Retinal pigment epithelial cell (primary cell): Measurements from ENCODE around the gene DXO.
"Not testable (repeated sequence)": the region's sequence is repeated elsewhere in the genome, so short reads cannot be mapped to it uniquely, and the experiment has no call there.

ENCODE experiments used
- DNase-seq: peaks from one replicate; pipeline ENCODE4 v3.0.0-alpha.2; 2010; ENCODE audit warnings: low read depth
- H3K4me3 ChIP-seq: 2 replicates; pipeline ENCODE4 v1.5.1; 2011; ENCODE audit warnings: mild to moderate bottlenecking, low read length, control low read depth, moderate library complexity
- TF ChIP-seq, protein P1 (sequence below): conservative IDR thresholded peaks from 2 replicates; pipeline ENCODE4 v1.5.1; 2011; ENCODE audit warnings: low read depth, low read length, control low read depth, inconsistent platforms

Gene DXO

DNA sequence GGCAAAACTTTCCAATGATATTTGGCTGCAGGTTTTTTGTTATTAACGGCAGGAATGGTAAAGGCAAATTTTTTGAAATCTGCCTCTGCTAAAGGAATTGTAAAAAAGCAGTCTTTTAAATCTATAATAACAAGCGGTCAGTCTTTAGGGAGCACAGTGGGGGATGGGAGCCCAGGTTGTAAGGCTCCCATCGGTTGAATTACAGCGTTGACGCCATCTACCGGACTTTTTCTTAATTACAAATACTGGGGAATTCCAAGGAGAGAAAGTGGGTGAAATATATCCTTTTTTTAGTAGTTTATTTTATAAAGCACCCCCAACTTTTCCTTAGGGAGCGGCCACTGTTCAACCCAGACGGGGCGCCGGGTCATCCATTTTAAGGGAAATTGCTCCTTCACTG is 17.4 kb upstream of the DXO start:
- not testable (repeated sequence) for H3K4me3 ChIP-seq, DNase-seq

DNA sequence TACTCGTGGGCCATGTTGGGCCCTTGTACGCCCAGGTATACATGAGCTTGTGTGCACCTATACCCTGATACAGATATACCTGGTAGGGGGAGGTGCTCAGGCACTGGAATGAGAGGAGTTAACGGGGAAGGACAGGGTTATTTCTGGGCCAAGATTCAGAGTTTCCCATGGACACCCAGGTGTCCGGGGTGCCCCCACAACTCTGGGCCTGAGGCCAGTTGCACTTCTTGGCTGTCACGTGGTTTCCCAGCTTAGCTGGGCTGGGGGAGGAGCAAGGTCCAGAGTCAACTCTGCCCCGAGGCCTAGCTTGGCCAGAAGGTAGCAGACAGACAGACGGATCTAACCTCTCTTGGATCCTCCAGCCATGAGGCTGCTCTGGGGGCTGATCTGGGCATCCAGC is 9.8 kb upstream of the DXO start, which contains the start of gene C4A:
Gene C4A (plus strand): TSS at position 314 of the 400 bp plus-strand sequence. CDS start 51 bp downstream, at position 365.
- H3K4me3 ChIP-seq, DNase-seq: not testable (repeated sequence)

DNA sequence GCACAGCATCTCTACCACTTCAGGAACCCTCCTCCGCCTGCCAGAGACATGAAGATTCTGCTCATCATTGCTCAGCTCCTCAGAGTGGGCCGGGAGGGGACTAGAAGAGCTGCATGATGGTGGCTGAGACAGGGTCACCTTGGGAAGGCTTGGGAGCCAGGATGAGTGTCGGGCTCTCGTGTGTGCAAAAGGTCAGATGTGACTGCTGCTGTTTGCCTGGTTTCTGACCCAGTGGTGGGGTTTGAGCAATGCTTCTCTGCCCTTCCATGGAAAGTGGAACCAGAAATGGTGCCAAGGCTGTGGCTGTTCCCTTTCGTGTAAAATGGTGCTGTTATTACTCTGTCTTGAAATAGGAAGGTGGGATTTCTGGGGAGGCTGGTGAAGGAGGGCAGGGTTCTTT is 9.1 kb upstream of the DXO start:
- not testable (repeated sequence) for H3K4me3 ChIP-seq, DNase-seq

DNA sequence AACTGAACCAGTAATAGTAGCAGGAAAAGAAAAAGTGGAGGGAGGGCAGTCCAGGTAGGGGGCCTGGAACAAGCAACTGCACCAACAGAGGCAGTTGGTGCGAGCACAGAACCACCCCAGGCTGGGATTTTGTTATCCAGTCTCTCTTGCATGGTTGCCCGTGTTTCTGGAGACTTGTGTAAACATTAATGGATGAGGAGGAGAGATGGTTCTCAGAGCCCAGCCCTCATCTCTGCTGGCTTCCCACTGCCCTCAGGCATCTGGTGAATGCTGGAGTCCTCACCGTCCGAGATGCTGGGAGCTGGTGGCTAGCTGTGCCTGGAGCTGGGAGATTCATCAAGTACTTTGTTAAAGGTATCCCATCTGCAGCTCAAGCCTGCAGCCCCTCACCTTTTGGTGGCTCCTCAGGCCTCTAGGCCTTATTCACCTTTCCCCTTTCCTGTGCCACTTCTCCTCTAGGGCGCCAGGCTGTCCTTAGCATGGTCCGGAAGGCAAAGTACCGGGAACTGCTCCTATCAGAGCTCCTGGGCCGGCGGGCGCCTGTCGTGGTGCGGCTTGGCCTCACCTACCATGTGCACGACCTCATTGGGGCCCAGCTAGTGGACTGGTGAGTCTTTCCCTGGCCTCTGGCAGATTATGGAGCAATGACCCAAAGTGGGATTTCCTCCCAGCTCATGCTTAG is 8.4 kb upstream of the DXO start:
- not testable (repeated sequence) for DNase-seq, H3K4me3 ChIP-seq

DNA sequence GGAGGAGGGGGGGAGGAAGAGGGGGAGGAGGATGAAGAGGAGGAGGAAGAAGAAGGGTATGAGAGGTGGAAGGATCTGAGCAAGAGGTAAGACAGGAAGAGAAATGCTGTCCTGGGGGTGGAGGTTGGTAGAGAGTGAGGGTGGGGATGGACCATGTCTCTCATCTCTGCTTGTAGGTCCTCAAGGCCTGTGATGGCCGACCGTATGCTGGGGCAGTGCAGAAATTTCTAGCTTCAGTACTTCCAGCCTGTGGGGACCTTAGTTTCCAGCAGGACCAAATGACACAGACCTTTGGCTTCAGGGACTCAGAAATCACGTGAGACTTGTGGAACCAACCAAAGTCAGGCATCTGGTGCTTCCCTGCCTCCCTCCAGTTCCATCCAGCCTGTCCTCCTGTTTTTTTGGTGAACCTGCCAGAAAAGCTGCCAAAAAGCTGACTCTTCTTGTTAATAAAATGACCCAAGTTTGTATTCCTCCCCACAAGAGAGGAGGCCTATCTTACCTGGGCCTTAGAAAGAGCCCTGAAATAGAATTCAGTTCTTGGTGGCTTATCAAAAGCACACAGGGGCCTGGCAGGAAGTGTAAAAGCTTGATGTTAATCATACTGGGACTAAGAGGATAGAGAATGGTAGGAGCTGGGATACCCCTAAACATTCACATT is 7.4 kb upstream of the DXO start:
- no peak for DNase-seq
- TF ChIP-seq, protein P1, sequence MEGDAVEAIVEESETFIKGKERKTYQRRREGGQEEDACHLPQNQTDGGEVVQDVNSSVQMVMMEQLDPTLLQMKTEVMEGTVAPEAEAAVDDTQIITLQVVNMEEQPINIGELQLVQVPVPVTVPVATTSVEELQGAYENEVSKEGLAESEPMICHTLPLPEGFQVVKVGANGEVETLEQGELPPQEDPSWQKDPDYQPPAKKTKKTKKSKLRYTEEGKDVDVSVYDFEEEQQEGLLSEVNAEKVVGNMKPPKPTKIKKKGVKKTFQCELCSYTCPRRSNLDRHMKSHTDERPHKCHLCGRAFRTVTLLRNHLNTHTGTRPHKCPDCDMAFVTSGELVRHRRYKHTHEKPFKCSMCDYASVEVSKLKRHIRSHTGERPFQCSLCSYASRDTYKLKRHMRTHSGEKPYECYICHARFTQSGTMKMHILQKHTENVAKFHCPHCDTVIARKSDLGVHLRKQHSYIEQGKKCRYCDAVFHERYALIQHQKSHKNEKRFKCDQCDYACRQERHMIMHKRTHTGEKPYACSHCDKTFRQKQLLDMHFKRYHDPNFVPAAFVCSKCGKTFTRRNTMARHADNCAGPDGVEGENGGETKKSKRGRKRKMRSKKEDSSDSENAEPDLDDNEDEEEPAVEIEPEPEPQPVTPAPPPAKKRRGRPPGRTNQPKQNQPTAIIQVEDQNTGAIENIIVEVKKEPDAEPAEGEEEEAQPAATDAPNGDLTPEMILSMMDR: no peak

DNA sequence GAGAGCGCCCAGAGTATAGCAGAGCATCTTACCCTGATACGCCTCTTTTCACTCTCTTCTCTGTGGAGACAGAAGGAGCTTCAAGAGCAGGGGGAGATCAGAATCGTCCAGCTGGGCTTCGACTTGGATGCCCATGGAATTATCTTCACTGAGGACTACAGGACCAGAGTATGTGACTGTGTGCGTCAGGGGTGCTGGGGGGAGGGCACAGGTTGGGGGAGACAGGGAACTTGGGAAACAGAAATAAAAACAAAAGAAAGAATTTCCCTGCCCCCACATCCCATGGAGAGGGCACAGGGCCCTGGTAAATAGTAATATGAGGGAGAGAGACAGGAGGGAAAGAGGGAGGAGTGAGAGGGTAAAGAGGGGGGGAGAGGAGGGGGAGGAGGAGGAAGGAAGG is 6.9 kb upstream of the DXO start:
- no peak overlapping the region for H3K4me3 ChIP-seq
- no peak for DNase-seq
- TF ChIP-seq, protein P1: no peak

More for the DNA sequence above, 7.4 kb upstream of the DXO start:
- no peak overlapping the region for H3K4me3 ChIP-seq

DNA sequence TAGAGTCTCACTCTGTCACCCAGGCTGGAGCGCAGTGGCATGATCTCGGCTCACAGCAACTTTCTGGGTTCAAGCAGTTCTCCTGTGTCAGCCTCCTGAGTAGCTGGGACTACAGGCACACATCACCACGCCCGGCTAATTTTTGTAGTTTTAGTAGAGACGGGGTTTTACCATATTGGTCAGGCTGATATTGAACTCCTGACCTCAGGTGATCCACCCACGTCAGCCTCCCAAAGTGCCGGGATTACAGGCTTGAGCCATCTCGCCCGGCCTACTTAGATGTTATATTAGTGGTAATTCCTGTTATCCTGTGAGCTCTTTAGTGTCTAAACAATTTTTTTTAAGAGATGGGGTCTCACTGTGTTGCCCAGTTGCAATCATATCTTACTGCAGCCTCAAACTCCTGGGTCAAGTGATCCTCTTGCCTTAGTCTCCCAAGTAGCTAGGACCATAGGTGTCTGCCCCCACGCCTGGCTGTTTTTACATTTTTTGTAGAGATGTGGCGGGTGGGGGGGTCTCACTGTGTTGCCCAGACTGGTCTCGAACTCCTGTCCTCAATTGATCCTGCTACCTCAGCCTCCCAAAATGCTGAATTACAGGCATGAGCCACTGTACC is 6.0 kb upstream of the DXO start:
- TF ChIP-seq, protein P1: no peak
- H3K4me3 ChIP-seq: no peak overlapping the region
- DNase-seq: no peak

DNA sequence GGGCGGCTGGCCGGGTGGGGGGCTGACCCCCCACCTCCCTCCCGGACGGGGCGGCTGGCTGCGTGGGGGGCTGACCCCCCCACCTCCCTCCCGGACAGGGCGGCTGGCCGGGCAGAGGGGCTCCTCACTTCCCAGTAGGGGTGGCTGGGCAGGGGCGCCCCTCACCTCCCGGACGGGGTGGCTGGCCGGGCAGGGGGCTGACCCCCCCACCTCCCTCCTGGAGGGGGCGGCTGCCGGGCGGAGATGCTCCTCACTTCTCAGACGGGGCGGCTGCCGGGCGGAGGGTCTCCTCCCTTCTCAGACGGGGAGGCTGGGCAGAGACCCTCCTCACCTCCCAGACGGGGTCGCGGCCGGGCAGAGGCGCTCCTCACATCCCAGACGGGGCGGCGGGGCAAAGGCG is 4.1 kb upstream of the DXO start:
- not testable (repeated sequence) for H3K4me3 ChIP-seq, DNase-seq

DNA sequence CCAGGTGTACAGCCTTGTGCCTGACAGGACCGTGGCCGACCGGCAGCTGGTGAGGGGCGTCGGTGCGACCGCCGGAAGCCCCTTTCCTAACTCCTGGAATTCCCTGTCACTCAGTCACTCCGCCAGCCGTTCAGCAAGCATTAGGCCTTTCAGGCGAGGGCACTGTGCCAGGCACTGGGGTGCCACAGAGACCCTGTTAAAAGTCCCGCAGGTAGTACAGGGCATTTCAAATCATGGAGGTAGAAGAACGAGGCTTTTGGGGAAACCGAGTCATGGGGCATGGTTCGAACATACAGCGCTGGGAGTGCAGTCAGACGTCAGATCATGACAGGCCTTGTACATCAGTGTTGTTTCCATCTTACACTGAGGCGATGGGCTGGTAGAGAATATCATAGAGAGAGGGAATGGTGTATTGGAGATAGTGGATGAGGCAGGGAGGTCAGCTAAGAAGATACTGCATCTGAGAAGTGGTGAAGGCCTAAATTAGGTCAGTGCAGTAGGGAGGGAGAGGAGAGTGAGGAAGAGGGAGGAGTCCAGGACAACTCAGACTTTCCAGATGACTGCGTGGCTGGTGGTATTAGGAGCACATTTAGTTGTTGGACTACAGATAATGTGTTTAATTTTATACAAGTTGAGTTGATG is 892 bp upstream of the DXO start:
- no peak for DNase-seq
- TF ChIP-seq, protein P1: no peak
- peak overlapping the region; percentile 91 for H3K4me3 ChIP-seq
